A673 (cell line): ENCODE results near the gene SGCD.

ENCODE experiments used
- EZH2 ChIP-seq: fragments of 200-600 bp; sonication (generic); IDR thresholded peaks from 2 replicates; pipeline ENCODE4 v1.6.1; 2017; ENCODE audit warnings: borderline replicate concordance, low read depth, mild to moderate bottlenecking, mixed read lengths, antibody characterized with exemption, low read length; ENCODE audit not compliant: poor library complexity, severe bottlenecking
- TF ChIP-seq, protein P1 (sequence below): fragments of 300-800, 200-600 bp; sonication (generic); conservative IDR thresholded peaks from 2 replicates; pipeline ENCODE4 v1.5.1; 2017; ENCODE audit warnings: low read depth, mild to moderate bottlenecking, antibody characterized with exemption, low read length, moderate library complexity, mixed read lengths

DNA sequence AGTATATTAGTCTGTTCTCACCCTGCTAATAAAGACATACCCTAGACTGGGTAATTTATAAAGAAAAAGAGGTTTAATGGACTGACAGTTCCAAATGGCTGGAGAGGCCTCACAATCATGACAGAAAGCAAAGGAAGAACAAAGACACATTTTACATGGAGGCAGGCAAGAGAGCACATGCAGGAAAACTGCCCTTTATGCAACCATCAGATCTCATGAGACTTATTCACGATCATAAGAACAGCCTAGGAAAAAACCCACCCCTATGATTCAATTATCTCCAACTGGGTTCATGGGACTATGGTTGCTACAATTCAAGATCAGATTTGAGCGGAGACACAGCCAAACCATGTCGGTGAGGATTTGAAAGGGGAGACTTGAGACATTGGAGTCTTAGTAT, 270.3 kb downstream of the SGCD start:
- TF ChIP-seq, protein P1, sequence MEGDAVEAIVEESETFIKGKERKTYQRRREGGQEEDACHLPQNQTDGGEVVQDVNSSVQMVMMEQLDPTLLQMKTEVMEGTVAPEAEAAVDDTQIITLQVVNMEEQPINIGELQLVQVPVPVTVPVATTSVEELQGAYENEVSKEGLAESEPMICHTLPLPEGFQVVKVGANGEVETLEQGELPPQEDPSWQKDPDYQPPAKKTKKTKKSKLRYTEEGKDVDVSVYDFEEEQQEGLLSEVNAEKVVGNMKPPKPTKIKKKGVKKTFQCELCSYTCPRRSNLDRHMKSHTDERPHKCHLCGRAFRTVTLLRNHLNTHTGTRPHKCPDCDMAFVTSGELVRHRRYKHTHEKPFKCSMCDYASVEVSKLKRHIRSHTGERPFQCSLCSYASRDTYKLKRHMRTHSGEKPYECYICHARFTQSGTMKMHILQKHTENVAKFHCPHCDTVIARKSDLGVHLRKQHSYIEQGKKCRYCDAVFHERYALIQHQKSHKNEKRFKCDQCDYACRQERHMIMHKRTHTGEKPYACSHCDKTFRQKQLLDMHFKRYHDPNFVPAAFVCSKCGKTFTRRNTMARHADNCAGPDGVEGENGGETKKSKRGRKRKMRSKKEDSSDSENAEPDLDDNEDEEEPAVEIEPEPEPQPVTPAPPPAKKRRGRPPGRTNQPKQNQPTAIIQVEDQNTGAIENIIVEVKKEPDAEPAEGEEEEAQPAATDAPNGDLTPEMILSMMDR, result no peak
- TF ChIP-seq EZH2, result no peak
